HG02588 (cell line): ENCODE data around the gene ABHD5.

Experiments used
- ATAC-seq: cut with Tn5 transposase; IDR thresholded peaks from one replicate; pipeline ENCODE4 v1.9.1; 2021; ENCODE audit warnings: mild to moderate bottlenecking, moderate library complexity; ENCODE audit not compliant: unreplicated experiment

The ABHD5 gene

DNA sequence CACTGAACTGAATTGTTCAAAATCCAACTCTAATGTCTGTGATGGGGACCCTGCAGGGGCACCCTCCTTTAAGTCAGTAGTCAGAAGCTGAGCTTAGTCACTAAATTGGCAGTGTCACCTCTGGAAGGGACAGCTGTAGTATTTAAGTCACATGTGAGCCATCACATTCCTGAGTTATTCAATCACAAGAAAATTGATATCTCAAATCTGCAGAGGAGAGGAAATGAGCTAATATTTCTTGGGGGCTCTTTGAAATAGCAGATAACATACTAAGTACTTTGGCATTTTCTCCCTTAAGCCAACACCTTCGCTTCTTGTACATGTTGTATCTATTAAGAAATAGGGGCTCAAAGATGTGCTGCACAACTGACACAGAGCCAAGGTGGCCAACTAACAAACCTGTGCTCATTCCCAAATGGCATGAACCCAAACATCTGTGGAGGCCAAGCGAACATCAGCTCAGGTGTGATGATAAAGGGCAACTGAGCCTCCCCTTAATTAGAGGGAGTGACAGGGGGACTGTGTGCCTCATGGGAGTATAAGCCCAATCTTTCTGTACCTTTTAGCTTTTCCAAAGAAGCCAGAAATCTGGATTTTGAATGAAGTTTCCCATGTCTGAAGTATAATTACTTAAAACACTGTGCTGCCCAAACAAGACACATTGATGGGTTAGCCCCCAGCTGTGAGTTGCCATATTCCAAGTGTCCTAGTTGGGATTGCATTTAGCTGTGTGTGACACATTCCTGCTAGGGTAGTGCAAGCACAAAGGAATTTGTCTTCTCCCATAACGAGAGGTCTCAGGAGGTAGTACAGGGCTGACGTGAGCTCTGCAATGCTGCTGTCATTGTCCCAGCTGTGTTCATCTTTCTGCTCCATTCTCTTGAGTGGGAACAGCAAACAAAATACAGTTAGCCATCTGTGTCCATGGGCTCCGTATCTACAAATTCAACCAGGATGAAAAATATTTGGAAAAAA is 63.3 kb downstream of the ABHD5 start:
- no peak for ATAC-seq

DNA sequence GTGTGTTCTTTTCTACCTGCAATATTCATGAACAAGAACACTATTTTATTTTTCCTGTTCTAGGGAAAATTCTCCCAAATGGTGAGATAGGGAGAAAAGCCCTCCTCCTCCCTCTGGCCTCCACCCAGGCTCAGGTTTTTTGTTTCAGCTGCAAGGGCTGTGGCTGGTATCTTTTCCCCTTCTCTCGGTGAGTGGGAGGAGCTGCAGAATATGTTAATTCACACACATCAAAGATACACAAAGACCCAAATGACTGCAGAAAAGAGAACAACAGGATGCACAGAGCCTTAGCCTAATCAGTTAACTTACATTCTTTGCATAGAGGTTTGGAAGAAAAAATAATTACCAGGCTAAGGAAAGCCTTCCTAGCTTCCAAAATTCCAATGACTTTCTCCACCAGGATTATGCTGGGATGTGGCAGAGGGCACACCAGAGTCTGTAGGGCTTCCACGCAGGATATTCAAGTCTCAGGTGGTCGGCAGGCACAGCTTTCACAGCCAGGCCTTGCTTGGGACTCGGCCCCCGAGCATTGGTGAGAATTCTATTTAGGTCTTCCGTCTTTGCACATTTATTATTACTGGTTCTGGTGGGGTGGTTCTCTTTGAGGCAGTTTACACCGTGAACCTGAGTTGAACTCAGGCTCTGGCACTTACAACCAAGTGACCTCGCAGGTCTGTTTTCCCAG is 64.9 kb downstream of the ABHD5 start:
- no peak for ATAC-seq

DNA sequence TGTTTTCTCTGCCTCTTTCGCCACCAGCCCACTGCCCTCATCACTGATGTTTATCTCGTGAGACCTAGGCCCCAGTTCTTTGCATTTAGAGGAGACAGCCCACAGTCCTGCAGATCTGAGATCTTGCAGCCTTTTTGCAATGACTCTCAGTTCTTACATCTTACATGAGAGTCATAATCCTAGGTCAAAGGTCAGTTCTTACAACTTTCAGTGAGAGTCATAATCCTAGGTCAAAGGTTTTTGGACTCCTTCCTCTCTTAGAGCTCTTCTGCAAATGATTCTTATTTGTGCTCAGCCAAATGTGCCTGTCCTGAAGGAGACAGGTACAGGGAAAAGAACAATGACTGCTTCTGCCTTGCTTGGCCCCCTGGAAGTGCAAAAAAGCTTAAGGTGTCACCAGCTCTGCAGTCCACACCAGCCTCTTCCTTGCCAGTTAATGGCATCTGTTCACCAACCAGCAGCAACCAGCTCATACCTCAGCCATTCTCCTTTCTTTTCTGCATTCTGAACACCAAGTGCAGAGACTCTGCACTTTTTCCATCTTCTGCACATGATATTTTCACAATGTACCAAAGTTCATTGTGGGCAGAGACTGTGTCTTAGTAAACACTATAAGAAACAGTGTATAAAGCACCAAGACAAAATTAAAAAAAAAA is 67.1 kb downstream of the ABHD5 start:
- no peak for ATAC-seq

DNA sequence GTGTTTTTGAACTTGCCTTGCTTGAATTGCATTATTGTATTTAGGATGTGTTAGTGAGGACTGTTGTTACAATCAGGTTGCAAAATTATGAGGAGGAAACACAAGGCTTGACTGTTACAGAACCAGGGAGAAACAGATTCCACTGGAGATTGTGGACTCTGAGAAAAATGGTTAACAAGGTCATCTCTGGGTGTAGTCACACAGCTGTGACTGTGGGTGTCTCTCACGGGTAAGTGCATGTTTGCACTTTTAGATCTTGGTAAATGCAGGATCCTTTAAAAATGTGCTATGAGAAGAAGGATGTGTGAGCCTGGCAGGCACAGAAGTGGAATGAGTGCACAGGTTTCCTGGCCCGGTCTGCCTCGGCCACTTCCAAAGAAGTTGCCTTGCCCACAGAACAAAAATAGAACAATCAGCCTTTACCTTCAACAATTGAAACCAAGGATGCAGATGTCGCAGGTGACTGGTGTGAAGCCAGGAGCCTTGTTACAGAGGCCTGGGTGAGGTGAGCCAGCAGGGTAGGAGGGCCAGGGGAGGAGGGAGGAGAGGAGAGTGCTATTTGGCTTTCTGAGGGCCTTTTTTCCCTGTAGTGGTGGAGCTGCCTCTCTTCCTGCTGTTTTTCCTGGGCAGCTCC is 68.0 kb downstream of the ABHD5 start:
- no peak for ATAC-seq

DNA sequence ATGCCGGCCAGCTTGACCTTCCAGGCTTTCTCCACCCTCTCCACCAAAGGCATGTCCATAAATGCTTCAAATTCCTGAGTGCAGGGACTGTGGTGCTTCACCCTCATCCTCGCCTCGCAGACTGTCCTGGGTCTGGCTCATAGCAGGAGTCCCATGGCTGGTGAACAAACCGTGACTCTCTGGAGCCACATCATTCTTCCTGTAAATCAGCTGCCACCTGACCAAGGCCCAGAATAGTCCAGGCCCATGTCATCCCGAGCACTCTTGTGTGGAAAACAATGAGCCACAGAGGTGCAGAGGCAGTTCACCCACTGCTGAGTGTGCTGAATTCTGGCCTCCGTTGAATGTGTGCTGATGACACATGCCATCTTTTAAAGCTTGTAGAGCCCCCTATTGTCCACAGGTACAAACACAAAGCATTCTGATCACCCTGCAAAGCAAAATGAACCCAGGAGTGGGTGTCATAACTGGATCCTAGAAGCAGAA is 68.6 kb downstream of the ABHD5 start:
- no peak for ATAC-seq

DNA sequence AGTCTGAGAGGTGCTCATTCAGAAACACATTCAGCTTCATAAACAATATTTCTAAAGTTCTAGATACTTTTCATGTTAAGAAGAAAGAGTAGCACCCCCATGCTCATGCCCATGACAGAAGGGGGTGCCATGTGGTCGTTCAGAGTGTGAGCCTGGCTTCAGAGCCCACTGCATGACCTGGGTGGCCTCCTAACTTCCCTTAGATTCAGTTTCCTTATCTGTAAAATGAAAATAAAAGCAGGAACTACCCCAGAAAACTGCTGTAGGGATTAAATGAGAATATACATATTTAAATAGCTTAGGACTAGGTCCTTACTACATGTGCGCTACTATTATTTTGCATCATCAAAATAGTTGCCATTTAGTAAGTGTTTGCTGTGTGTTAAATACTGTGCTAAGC is 69.2 kb downstream of the ABHD5 start:
- ATAC-seq = no peak

DNA sequence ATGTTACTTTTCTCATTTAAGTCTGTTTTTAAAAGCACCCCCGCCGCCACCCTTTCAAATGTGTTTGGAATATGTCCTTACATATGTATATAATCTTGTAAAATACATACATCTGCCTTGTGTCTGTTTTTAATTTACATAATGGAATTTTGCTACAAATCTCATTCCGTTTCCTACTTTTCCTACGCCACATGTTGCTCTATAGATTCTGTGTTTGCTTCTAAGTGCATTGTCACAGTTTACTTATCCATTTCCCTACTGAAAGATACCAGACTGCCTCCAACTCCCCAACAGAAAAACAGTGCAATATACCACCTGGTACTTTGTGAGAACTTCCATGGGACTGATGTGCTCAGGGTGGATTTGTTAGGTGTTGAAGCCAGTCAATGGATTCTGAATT is 70.2 kb downstream of the ABHD5 start:
- ATAC-seq = no peak

DNA sequence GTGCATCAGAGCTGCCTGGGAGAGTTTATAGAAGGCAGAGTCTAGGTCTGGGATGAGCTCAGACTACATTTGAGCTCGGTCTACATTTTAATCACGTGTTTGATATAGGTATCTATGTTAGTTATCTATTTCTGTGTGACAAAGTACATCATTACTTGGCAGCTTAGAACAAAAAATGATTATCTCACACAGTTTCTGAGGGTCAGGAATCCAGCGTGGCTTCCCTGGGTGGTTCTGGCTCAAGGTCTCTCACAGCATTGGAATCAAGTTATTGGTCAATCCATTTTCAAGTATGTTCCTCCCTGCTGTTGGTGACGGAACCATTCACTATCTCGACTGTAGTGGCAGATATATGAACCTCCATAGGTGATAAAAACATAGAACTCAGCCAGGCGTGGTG is 71.7 kb downstream of the ABHD5 start:
- no peak for ATAC-seq

DNA sequence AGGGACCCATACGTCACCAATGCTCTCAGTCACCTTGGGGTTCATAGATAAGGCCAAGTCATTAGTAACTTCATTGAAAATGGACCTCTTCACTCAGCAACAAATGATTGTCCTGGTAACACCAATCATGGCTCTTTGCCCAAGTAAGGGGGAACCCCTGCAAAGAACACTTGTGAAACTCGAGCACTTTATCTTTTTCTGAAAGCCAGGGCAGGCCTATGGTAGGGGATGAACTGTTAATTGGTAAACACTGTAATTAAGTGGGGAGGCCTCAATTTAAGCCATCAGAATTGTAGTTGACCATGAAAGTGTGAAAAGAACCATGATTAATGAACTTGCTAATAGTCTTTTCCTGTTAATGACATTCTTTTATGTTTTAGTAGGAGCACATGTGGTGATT is 73.3 kb downstream of the ABHD5 start:
- ATAC-seq = no peak

DNA sequence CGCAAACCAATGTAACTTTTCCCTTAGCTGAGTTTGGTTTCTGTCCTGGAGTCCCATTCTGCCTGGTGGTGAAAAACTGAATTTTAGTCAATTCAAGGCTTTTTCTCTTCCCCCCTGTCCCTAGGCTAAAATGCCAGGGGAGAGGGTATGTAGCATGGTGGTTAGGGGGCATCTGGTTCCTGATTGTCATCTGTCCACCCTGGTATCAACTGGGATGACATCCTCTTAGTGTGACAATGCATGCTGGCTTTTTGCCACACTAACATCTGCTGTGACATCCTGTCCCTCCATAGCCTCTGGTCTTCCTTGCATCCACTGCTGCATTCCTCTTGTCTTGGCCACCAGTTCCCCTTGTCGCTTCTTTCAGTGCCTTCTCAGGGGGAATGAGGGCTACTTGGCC is 73.7 kb downstream of the ABHD5 start:
- ATAC-seq = no peak

DNA sequence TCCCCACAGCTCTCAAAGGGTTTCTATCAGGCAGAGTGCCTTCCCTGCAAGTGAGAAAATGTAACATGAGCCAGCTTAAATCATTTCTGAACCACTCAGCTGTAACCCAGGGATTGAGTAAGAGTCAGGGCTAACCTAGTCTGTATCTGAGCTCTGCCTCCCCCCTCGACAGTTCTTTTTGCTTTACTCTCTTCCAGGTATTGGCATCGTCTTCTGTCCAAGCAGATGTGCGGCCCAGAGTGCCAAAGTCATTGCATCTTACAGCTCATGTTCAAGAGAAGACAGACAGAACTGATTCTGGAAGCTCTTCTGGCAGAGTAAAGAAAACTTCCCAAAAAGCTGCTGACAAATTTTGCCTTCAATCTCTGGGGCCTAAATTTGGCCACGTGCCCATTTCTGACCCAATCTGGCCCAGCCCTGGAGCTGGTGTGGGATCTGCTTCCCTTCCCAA is 74.8 kb downstream of the ABHD5 start:
- no peak for ATAC-seq

DNA sequence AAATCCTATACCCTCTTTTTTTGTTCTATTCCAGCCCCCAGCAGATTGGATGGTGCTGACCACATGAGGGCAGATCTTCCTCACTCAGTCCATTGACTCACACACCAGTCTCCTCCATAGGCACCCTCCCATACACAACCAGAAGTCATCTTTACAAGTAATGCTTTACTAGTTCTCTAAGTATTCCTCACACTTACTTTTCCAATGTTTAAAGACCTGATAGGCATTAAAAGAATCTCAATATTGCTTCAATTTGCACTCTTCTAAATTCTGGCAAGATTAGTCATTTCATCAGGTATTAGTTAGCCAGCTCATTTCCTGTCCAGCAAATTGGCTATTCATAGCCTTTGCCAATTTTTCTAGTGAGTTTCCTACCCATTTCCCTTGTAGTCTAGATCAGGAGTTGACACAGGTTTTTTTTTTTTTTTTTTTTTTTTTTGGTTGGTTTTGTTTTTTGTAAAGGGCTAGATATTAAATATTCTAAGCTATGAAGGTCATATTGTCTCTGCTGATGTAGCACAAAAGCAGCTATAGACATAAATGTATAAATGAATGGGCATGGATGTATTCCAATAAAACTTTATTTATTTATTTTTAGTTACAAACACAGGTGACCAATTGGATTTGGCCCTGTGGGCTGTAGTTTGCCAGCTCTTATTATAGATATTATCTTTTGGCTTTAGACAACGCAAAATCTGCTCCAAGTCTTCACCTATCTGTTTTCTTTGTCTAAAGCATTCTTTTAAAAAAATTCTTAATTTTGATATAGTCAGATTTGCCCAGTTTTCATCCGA is 76.1 kb downstream of the ABHD5 start:
- no peak for ATAC-seq

DNA sequence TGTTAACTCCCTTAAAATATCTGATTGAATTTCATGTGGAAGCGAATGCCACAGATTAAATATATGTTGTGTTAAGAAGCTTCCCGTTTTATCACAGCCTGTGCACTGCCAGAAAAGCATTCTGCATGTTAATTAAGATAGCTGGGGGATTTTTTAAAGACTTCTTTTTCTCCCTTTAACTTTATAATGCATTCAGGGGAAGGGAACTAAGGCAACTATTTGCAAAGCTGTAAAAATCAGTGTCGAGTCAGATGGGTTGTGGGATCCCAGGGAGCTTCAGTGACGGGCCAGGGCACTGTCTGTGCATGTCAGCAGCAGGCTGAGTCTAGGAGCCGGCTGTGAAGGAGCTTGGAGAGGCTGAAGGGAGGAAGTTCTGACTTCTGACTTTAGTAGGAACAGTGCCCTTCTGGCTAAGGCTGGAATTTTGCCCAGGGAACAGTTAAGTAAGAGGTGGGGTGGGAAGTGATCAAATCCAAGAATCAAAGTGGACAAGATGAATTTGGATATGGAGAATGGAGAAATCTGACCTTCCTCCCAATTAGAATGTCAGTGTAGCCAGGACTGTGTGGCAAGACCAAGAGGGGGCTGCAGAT is 77.7 kb downstream of the ABHD5 start:
- ATAC-seq = no peak

DNA sequence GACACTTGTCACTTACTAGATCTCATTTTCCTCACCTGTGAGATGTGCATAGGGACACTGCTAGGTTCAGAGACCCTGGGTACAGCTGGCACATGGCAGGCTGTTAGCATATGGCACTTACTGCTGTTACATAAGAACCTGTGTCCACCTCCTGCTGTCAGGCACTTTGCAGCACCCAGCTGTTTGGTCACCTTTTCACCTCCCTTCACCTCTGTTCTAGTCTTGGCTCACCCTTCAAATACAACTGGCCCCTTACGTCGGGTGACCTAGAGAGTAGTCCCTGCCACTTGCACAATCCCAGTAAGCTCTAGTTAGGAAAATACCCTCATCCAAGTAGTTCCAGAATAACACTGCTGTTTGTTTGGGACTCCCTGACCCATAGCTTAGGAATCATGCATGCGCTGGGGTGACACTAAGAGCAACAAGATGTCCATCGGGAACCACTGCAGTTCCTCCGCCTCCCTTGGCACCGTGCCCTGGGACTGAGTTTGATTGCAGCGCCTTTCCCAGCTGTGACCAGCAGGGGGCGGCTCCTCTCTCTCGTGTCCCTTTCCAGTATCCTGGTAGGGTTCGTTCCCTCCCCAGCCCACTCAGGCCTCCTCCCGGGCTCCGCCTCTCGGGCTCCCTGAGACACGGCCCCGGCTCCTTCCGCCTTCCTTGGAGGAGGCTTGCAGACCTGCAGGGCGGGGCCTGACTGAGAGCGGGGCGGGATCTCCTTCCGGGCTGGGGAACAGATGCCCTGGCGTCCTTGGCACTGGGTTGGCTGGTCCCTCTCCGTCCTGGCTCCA is 78.6 kb downstream of the ABHD5 start:
- no peak for ATAC-seq

DNA sequence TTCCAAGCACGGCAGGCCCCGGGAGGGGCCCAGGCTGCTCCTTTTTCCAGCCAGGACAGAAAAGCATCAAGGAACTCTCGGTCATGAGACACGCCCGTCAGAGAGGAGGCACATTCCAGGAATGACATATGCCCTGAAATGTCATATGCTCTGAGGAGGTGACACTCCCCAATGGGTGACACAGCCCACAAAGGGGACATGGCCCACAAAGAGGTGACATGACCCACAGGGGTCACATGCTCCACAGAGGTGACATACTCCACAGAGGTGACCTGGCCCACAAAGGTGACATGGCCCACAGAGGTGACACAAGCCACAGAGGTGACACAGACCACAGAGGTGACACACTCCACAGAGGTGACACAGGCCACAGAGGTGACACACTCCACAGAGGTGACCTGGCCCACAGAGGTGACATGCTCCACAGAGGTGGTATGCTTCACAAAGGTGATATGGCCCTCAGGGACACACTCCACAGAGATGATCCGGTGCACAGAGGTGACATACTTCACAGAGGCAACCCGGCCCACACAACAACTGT is 79.2 kb downstream of the ABHD5 start:
- no peak for ATAC-seq

DNA sequence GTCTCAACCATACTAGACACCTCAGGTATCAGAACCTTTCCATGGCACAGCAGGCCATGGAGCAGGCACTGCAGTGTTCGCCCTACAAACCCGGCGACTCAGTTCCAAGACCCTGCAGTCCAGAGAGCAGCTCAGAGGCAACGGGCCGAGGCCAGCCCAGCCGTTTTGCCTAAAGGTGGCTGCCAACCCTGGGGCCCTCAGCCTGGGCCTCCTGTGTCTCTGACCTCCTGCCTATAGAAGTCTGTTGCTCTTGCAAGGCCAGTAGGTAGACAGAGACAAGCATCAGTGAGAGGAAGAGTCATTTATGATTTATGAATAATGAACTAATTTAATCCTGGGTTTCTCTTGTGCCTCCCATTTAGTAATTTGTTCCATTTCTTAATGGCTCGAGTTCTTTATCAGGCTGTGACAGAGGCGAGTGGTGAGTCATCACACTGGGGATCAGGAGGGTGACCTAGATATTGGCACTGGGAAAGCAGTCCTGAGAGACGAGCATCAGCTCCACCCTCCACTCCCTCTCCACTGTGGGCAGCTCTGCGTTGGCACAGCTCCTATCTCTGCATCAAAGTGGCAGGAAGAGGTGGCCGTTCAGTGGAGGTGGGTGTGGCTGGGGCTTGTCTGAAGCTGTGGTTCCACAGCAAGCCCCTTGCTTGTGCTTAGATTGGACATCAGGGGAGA is 79.8 kb downstream of the ABHD5 start:
- ATAC-seq = no peak

DNA sequence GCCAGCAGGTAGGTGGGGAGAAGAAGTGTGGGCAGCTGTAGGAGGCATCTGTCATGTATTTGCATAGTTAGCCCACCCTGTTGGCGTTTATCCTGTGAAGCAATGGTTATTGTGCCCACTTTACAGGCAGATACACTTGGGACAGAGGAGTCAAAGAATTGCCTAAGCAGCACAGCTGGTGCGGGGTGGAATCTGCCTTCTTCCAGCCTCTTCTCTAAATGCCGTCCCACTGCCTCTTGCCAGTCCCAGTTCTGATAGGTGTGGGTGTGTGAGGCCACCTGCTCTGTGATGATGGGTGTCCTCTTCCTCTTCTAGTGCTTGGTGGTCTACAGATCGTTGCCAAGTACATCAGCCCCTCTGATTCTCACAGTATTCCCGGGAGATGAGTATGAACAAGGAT is 80.9 kb downstream of the ABHD5 start:
- ATAC-seq = no peak
